Activated naive CD4-positive, alpha-beta T cell treated with anti-CD3 and anti-CD28 coated beads, Interleukin-2, amount 50 U/mL, for 72 hours (primary cell): ENCODE measurements around the gene HDAC10. TPM values are rescaled to one million over a fixed set of nuclear protein-coding genes. Genes with fewer than 3 reads are reported as not detected.

ENCODE experiments used
- ATAC-seq, 2 donors: fragments of 150-1000 bp; cut with Tn5 transposase; 2 replicates each; pipeline ENCODE4 v1.10.0; 2021; ENCODE audit warnings: mild to moderate bottlenecking in 2 of 2, moderate library complexity in 2 of 2
- DNase-seq, 2 donors: peaks; one replicate each; pipeline ENCODE4 v3.0.0; 2021 to 2022; ENCODE audit warnings: low spot score in 2 of 2
- H3K27ac Mint-ChIP-seq, 2 donors: one replicate each; pipeline ENCODE4 v1.8.0; 2022; ENCODE audit warnings: mild to moderate bottlenecking in 2 of 2, mixed read lengths in 2 of 2
- H3K36me3 Mint-ChIP-seq, 2 donors: one replicate each; pipeline ENCODE4 v1.8.0; 2022; ENCODE audit warnings: mixed read lengths in 2 of 2
- H3K9me3 Mint-ChIP-seq, 2 donors: one replicate each; pipeline ENCODE4 v1.8.0; 2022; ENCODE audit warnings: mixed read lengths in 2 of 2
- total RNA-seq, 2 donors: library from RNA; stranded (reverse); gene quantifications; one replicate each; pipeline ENCODE4 v1.2.3, GENCODE V29; 2022

Gene HDAC10
- total RNA-seq, 2 donors from 2014 or later, result 43.7 to 67.3 TPM

DNA sequence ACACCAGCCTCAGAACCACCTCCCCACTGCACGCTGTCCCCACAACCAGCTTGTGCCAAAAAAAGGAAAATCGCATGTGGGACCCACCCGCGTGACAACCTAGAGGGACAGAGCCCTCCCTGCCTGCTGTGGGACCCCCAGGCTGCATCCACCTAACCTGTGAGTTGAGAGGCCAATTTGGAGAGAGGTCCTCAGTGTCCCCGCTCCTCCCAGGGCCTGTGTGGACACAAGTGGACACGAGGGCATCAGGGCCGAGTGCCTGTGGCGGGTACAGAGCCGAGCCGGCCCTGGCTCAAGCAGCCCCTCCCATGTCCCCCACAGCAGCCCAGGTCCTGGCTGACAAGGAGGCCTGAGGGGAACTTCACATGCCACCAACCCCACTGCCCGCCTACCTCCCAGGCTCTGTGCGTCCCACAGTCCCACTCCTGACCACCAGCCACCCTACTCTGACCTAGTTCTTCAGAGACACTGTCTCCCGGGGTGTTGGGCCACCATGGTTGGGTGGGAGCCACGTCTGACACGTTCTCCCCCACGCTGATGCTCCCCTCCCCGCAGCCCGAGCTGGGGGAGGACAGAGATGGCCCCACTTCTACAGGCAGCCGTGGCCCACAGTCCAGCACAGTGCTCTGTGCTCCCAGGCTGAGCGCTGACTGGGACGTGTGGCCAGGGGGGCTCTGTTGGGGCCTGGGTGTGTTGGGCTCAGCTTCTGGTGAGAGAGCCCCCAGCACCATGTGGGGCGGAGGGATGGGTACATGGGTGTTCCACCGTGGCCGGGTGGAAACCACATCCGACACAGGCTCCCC lies 31.1 kb downstream of the HDAC10 start:
- no peak for DNase-seq
- Mint-ChIP-seq H3K27ac (peak overlapping the region; percentile 40 to 72), H3K36me3 (peaks cover under 1 to 5% of the 10 kb centered on the region in 2 donors), H3K9me3 (no peaks in the 10 kb centered on the region)
- no peak for ATAC-seq

DNA sequence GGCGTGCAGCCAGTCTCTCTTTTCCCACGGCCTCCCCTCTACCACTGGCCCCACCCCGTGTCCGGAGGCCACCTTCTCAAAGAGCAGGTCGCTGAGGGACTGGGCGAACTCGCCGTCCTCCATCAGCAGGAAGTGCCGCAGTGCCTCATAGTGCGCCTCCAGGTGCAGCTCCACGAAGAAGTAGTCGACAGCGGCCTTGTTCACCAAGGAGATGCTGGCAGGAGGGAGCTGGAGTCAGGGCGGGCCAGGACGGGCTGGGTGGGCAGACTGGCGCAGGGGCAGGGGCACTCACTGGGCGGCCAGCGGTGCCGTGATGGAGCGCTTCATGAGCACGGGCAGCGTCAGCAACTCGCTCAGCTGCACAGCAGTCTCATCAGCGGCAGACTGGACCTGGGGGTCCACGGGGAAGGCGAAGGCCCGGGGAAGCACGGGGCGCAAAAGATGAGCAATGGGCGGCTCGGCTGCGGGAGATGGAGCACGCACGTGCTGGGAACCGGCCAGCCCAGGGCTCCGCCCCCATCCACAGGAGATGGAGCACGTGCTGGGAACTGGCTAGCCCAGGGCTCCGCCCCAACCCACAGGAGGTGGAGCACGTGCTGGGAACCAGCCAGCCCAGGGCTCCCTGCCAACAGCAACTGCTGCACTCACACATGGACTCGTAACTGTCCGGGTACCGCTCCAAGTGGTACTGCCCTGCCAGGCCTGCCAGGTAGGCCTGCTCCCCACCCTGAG lies 31.9 kb downstream of the HDAC10 start:
- no peaks in the 10 kb centered on the region for H3K9me3 Mint-ChIP-seq
- peaks cover 4 to 5% of the 10 kb centered on the region in 2 donors for H3K36me3 Mint-ChIP-seq
- peak overlapping the region in 1 of 2 donors; percentile 72 for H3K27ac Mint-ChIP-seq
- DNase-seq (no peak), ATAC-seq (peak in 1 of 2 donors; percentile 42)

- H3K36me3 Mint-ChIP-seq, result peaks cover 4 to 5% of the 10 kb centered on the region in 2 donors
- ATAC-seq, result no peak
Measured at GRCh38 chr22:50218153-50218995, 32.7 kb downstream of the HDAC10 start.

DNA sequence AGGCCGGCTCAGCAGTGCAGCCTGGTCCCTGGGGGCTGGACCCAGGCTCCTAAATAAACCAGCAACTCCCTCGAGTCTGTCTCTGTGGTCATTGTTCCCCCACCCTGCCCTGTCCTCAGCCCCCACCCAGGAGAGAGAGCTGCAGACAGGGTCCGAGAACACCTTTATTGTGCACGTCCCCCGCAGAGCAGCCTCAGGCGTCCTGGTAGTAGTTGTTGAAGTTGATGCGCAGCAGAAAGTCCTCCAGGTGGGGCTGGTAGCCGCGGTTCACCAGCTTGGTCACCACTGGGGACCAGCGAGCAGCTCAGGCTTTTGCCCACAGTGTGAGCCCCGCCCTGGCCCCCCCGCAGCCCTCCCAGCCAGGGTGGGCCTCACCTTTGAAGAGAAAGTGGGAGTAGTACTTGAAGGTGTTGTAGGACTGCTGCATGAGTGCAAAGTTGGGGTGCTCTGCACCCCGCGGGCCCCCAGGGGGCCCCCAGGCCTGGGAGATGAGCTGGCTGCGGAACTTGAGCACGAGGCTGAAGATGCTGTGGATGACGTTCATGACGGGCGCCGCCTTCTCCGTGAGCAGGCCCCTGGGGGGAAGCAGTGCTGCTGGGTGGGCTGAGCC lies 33.4 kb downstream of the HDAC10 start:
- Mint-ChIP-seq H3K9me3 (no peaks in the 10 kb centered on the region), H3K27ac (peak overlapping the region in 1 of 2 donors; percentile 41), H3K36me3 (peaks cover 4 to 5% of the 10 kb centered on the region in 2 donors)
- no peak for DNase-seq
- ATAC-seq, result no peak

More at GRCh38 chr22:50218153-50218995, 32.7 kb downstream of the HDAC10 start:
- no peaks in the 10 kb centered on the region for H3K9me3 Mint-ChIP-seq
- H3K27ac Mint-ChIP-seq, result no peak overlapping the region
- no peak for DNase-seq

GRCh38 chr22:50216684-50217520 lies 34.2 kb downstream of the HDAC10 start:
- peak in 1 of 2 donors; percentile 9 for ATAC-seq
- Mint-ChIP-seq H3K9me3 (no peaks in the 10 kb centered on the region), H3K36me3 (peaks cover 4 to 5% of the 10 kb centered on the region in 2 donors), H3K27ac (peak overlapping the region in 1 of 2 donors; percentile 62)
- DNase-seq, result no peak

DNA sequence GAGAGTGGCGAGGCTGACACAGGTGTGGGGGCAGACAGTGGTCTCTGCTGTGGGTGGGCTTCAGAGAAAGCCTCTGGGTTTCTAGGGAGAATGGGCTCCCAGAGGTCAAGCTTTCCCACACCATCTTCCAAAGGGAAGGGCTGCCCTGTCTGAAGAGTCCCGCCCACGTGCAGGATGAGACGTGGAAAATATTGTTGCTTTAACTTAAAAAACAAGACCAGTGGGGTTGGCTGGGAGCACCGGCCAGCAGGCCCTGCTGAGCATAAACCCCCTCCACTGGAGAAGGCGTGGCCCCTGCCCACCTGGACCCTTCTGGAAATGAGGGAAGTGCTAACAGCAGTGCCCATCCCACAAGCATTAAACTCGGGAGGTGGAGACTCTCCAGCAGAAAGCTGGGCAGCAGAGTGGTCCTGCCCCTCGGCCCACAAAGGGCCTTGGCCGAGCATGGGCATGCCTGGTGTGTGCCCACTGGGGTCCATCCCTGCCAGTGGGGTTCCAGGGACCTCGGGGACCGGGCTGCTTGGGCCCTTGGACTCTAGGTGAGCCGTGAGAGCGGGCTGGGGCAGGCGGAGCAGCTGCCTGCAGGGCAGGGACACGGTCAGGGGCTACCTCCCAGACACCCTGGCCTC lies 34.9 kb downstream of the HDAC10 start:
- peak overlapping the region in 1 of 2 donors; percentile 62 for H3K27ac Mint-ChIP-seq
- DNase-seq, result no peak
- ATAC-seq, result peak in 1 of 2 donors; percentile 6
- no peaks in the 10 kb centered on the region for H3K9me3 Mint-ChIP-seq
- peaks cover 3 to 4% of the 10 kb centered on the region in 2 donors for H3K36me3 Mint-ChIP-seq

DNA sequence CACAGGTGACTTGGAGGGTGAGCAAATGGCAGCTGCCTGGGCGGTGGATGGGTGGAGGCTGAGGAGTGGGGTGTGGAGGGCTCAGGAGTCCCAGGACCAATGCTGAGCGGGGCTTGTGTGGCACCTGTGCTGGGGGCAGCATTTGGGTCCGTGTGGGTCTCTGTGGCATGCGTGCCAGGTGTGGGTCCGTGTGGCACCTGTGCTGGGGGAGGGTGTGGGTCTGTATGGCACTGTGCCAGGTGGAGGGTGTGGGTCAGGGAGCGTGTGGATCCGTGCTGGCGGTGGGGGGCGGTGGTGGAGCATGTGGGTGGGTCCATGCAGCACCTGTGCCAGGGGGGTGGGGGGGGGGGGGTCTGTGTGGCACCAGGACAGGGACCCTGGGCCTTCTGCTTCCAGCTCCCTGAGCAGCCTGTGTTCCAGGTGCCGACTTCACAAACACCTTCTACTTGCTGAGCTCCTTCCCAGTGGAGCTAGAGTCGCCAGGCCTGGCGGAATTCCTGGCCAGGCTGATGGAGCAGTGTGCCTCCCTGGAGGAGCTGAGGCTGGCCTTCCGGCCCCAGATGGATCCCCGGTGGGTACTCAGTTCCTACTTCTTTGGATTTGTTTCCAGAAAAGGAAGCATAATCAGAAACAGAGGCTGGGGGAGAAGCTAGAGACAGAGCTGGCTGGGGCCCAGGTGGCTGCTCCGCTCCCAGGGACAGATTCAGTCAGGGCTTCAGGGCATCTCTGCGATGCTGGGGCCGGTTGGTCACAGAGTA lies 35.6 kb downstream of the HDAC10 start:
- peak overlapping the region; percentile 32 to 62 for H3K27ac Mint-ChIP-seq
- no peak for DNase-seq
- no peak for ATAC-seq
- peaks cover 0 to 4% of the 10 kb centered on the region in 2 donors for H3K36me3 Mint-ChIP-seq
- no peaks in the 10 kb centered on the region for H3K9me3 Mint-ChIP-seq

DNA sequence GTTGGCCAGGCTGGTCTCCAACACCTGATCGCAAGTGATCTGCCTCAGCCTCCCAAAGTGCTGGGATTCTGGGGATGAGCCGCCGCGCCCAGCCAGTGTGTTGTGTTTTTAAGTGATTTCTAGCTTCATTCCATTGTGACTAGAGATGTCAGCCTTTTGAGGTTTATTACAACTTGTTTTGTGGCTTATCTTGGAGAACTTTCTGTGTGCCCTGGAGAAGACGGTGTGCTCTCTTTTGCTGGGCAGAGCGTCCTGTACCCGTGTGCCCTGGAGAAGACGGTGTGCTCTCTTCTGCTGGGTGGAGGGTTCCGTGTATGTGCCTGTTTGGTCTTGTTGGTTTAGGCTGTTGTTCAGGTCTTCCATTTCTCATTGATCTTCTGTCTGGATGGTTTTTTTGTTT lies 37.8 kb downstream of the HDAC10 start:
- peaks cover 0 to 4% of the 10 kb centered on the region in 2 donors for H3K36me3 Mint-ChIP-seq
- DNase-seq (no peak), ATAC-seq (no peak)
- H3K27ac Mint-ChIP-seq, result peak overlapping the region; percentile 3 to 62
- no peaks in the 10 kb centered on the region for H3K9me3 Mint-ChIP-seq

DNA sequence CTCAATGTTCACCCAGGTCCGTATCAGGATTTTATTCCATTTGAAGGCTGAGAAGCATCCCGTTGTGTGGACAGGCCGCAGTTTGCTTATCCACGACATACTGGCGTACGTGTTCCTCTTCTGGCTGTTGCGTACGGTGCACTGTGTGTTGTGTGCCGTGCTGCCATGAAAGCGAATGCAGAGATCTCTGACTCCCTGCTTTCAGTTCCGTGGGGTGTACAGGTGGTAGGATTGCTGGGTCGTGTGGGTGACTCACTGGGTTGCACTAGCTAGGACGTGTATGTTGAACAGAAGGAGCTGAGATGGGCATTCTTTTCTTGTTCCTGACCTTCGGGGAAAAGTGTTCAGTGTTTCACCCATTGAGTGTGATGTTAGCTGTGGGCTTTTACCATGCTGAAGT lies 39.9 kb downstream of the HDAC10 start:
- DNase-seq, result no peak
- H3K27ac Mint-ChIP-seq, result no peak overlapping the region
- ATAC-seq, result no peak
- peaks cover 0 to 4% of the 10 kb centered on the region in 2 donors for H3K36me3 Mint-ChIP-seq
- H3K9me3 Mint-ChIP-seq, result no peaks in the 10 kb centered on the region

DNA sequence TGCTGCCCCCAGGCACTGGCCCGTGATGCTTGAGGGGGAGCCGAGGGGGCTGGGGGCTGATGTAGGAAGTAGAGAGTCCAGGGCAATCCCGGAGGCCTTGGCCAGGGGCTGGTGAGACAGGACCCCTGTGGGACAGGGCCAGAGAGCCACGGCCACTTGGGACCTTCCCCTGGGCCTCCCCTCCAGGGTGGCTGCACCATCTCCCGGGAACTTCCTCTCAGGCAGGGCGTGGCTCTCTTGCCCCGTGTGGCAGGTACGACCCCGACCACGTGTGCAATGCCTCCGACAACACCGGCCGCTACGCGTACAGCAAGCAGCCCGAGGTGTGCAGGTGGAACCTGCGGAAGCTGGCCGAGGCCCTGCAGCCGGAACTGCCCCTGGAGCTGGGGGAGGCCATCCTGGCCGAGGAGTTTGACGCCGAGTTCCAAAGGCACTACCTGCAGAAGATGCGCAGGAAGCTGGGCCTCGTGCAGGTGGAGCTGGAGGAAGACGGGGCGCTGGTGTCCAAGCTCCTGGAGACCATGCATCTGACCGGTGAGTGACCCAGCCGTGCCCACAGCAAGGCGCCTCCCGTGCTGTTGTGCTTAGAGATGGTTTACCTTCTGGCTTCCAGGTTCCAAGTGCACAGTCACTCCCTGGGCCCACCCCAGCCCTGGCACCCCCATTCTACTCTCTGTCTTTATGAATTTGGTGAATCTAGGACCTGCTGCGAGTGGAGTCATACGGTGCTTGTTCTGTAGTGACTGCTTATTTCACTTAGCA lies 40.5 kb downstream of the HDAC10 start:
- Mint-ChIP-seq H3K36me3 (peaks cover 0 to 4% of the 10 kb centered on the region in 2 donors), H3K9me3 (no peaks in the 10 kb centered on the region), H3K27ac (peak overlapping the region in 1 of 2 donors; percentile 77)
- DNase-seq, result peak in 1 of 2 donors; percentile 55
- peak in 1 of 2 donors; percentile 11 for ATAC-seq

DNA sequence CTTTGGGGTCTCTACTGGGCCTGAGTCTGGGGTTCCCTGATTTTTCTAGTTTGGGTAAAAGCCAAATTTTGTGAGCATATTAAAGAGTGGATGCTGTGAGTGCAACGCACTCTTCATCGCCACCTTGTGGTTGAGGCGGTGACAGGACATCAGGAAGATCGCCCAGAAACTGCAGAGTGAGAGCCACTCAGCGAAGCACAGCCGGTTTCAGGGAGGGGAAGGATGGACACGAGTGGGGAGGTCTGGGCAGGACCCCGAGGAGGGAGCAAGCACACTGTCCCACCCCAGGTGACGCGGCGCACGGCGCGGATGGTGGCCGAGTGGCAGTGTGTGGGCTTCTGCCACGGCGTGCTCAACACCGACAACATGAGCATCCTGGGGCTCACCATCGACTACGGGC lies 41.2 kb downstream of the HDAC10 start:
- H3K36me3 Mint-ChIP-seq, result peaks cover 0 to 3% of the 10 kb centered on the region in 2 donors
- no peaks in the 10 kb centered on the region for H3K9me3 Mint-ChIP-seq
- ATAC-seq, result peak; percentile 68 to 71
- H3K27ac Mint-ChIP-seq, result peak overlapping the region; percentile 37 to 77
- peak; percentile 63 to 74 for DNase-seq

DNA sequence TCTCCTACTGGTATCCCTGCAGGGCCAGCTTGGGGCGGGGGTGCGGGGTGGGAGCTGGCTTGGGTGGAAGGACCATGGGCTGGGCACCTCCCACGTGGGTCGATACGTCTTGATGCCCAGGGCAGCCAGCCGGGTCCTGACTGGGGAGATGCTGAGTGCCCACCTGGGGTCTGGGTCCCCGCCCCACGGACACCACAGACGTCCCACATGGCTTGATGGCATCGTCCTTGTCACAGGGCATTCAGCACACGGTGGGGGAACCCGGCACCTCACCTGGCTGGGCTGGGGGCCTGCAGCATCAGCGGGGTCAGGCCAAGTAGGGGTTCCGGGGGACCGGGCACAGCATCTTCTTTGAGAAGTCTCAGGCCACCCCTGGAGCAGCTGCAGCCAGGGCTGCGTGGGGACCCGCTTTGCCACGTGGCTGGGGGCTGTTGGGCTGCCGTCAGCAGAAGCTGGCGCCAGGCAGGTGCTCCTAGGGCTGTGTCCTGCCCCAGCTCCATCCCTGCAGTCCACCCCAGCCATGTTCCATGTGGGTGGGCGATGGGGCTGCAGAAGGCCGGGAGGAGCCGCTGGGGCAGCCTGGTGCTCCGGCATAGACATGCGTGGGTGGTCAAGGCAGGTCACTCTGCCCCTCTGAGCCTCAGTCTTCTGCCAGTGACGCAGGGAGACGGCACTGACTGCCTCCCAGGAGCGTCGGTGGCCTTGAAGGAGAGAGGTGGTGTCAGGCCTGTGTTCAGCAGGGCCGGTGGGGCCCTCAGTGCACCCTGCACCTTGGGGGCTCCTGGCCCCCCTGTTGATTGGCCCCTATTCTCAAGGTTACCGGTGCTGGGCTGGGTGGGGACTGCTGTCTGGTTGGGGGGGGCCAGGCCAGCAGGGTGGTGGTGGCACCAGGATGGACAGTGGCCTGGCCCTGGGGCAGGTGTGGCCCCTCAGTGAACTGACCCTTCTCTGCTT lies 41.8 kb downstream of the HDAC10 start:
- no peaks in the 10 kb centered on the region for H3K36me3 Mint-ChIP-seq
- DNase-seq, result peak in 1 of 2 donors; percentile 53
- H3K27ac Mint-ChIP-seq, result peak overlapping the region; percentile 37 to 77
- no peaks in the 10 kb centered on the region for H3K9me3 Mint-ChIP-seq
- peak; percentile 19 to 48 for ATAC-seq

- no peak overlapping the region for H3K27ac Mint-ChIP-seq
Measured at GRCh38 chr22:50208430-50208938, 42.6 kb downstream of the HDAC10 start.

More at GRCh38 chr22:50208430-50208938, 42.6 kb downstream of the HDAC10 start:
- ATAC-seq, result no peak
- no peak for DNase-seq
- H3K36me3 Mint-ChIP-seq, result no peaks in the 10 kb centered on the region
- H3K9me3 Mint-ChIP-seq, result no peaks in the 10 kb centered on the region
